HG02678 (cell line): Measurements from ENCODE around the gene CRTC1.

Experiments
- ATAC-seq: cut with Tn5 transposase; IDR thresholded peaks from one replicate; pipeline ENCODE4 v1.9.1; 2021; ENCODE audit warnings: mild to moderate bottlenecking, moderate library complexity; ENCODE audit not compliant: unreplicated experiment

Gene CRTC1

GRCh38 chr19:18765224-18765623 lies 81.7 kb downstream of the CRTC1 start:
- no peak for ATAC-seq

GRCh38 chr19:18768046-18768771 lies 84.7 kb downstream of the CRTC1 start:
- ATAC-seq = no peak

GRCh38 chr19:18768997-18769891 lies 85.8 kb downstream of the CRTC1 start:
- ATAC-seq = no peak

- no peak for ATAC-seq
Observed at GRCh38 chr19:18769989-18770528, 86.6 kb downstream of the CRTC1 start.

- no peak for ATAC-seq
Observed at GRCh38 chr19:18770663-18771327, 87.3 kb downstream of the CRTC1 start.

GRCh38 chr19:18771328-18772242 lies 88.1 kb downstream of the CRTC1 start:
- no peak for ATAC-seq

GRCh38 chr19:18772620-18773587 lies 89.4 kb downstream of the CRTC1 start:
- ATAC-seq = no peak

GRCh38 chr19:18773682-18774081 lies 90.2 kb downstream of the CRTC1 start:
- ATAC-seq = no peak

GRCh38 chr19:18774107-18774506 lies 90.6 kb downstream of the CRTC1 start:
- ATAC-seq = no peak

GRCh38 chr19:18774782-18775444 lies 91.4 kb downstream of the CRTC1 start:
- no peak for ATAC-seq

- ATAC-seq = no peak
Observed at GRCh38 chr19:18775586-18776287, 92.3 kb downstream of the CRTC1 start.

GRCh38 chr19:18776288-18776594 lies 92.8 kb downstream of the CRTC1 start:
- no peak for ATAC-seq

GRCh38 chr19:18776736-18777135 lies 93.3 kb downstream of the CRTC1 start:
- no peak for ATAC-seq

GRCh38 chr19:18777301-18778075 lies 94.0 kb downstream of the CRTC1 start:
- ATAC-seq = no peak

- no peak for ATAC-seq
Observed at GRCh38 chr19:18778076-18778389, 94.6 kb downstream of the CRTC1 start.

- no peak for ATAC-seq
Observed at GRCh38 chr19:18778826-18779495, 95.5 kb downstream of the CRTC1 start.

GRCh38 chr19:18780081-18780480 lies 96.6 kb downstream of the CRTC1 start:
- no peak for ATAC-seq
